NCI-H128 (cell line): Measurements from ENCODE around the gene GPR68.
"Not testable (repeated sequence)": the region's sequence is repeated elsewhere in the genome, so short reads cannot be mapped to it uniquely, and the experiment has no call there.

Source experiments
- DNase-seq: peaks from one replicate; lab custom pipeline; 2025; ENCODE audit not compliant: unreplicated experiment; lab: John Stamatoyannopoulos, UW

GPR68 gene

GRCh38 chr14:91254461-91254860 is 10.0 kb upstream of the GPR68 start:
- DNase-seq, result no peak

DNA sequence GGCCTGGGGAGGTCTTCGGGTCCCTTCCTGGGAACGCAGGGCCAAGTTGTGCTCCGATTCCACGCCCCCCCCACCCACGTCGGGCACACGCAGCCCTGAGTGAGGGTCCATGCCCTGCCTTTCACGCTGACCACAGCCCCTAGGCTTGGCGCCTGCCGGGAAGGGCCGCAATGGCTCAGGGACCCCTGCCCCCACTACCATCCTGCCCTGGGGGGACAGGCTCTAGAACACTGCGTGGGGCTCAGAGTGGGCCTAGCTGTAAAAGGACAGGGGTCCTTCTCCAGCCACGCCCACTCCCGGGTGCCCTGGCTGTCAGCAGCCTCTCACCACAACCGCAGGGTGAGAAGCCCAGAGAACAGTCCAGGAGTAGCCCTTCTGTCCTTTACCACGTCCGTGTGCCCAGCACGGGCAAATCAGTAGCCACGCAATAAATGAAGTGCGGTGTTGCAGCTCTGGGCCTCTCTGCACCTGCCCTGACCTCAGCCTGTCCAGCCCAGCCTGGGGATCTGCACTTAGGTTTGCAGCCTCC is 9.4 kb upstream of the GPR68 start:
- no peak for DNase-seq

- DNase-seq, result no peak
Observed at GRCh38 chr14:91252871-91253794, 8.6 kb upstream of the GPR68 start.

GRCh38 chr14:91250912-91251311 is 6.4 kb upstream of the GPR68 start:
- no peak for DNase-seq

DNA sequence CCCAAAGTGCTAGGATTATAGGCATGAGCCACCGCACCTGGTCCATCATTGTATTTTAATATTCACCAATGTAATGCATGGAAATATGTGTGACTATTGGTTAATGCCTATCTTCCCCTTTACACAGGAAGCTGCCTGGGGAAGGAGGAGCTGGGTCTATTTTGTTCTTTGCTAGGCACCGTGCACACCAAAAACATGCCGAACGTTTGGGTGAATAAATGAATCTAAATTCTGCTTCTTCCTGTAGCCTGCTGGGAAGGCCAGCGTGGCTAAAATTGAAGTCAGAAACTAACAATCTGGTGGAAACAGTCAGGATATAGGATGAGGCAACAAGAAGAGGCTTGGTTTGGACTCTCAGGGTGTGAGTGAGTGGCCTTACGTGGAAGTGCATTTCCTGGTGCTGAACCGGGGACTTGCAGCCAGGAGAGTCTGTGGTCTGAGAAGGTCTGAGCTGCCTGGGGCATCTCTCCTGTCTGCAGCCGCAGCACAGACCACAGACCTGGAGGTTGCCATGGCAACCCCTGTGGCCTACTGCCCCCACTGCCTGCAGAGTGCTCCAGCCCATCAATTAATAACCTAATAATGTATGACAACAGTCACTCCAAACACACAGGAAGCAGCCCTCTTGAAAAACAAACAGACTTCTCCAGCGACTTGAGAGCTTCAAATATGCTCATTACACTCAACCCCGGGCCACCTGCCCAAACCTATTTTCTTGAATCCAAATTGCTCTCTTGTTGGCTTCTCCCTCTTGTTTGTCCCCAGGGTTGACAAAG is 5.5 kb upstream of the GPR68 start:
- peak; percentile 84 for DNase-seq

DNA sequence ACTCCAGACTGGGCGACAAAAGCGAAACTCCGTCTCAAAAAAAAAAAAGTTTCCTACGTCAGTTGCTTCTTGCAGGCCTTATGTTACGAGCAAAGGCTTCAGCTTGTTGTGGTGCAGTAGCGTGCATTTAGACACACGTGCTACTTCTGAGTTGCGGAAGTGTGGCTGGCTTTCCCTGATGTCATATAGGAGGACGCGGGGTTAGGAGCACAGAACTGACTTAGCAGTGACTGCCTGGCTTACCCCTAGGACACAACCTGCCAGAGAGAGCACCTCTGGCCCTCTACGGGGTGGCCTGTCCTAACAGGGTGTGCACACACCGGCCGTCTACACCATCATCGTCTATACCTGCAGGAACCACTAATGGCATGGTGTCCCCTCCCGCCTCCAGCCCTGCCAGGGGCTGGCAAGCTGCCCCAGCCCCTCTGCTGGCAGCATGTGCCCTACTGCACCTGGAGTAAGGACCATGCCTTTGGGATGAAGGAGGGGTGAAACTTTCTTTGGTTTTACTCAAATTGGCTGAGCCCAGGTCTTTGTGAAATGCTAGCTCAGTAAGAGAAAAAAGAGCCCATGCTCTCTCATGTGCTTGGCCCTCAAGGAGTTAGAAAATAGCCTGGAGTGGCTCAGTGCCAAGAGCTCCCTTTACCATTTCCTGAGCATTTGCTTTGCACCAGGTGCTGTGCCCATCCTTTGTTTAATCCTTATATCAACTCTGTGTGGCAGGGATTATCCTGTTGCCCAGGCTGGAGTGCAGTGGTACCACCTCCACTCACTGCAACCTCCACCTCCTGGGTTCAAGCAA is 1.7 kb upstream of the GPR68 start:
- no peak for DNase-seq

- DNase-seq, result not testable (repeated sequence)
Observed at GRCh38 chr14:91245616-91246015, 1.1 kb upstream of the GPR68 start.

GRCh38 chr14:91245029-91245428 is 525 bp upstream of the GPR68 start:
- no peak for DNase-seq

DNA sequence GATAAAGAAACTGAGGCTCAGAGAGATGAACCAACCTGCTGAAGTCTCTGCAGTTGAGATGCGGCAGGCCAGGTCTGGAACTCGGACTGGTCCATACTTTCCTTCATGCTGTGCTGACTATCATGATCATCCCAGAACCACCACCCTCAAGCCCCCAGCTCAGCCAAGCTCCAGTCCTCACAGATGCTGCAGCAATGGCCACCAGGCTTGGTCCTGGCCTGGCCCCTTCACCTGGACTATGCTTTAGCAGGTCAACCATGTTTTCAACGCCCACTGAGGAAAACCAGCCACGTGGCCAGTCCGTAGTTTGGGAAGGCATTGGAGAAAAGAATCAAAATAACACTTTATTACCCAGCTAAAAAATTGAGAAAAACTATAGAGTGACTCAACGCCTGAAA is 1.4 kb downstream of the GPR68 start:
- no peak for DNase-seq

DNA sequence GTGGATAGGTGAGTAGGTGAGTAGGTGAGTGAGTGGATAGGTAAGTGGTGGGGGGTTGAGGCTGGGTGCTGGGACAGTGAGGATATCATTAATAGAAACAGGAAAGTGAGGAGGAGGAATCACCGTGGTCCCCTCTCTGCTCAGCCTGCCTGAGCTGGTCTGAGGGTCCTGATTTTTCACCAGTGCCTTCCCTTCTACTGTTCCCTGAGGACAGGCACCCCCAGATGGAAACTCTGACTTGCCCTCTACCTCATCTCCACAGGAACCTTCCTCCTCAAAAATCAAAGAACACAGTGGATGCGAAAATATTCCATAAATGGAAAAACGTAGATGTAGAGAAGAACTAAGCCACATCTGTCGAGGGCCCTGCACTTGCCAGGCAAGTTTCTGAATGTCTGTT is 1.9 kb downstream of the GPR68 start:
- no peak for DNase-seq

DNA sequence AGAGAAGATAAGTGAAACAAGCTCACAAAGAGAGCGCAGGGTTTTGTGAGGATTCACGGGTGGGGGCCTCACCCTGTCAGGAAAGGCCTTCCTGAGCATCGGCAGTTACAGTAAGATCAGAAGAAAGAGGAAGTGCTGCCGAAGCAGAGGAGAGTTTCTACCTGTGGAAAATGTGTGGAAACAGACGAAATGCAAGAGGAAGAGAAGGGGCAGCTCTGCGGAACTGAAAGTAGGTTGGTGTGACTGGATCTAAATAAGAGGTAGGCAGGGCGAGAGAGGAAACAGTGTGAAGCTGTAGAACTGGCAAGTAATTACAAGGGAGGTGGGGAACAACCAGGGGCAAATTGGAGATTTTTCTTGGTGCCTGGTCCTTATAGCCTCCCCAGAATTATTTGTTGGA is 2.6 kb downstream of the GPR68 start:
- no peak for DNase-seq

GRCh38 chr14:91238661-91239060 is 5.8 kb downstream of the GPR68 start:
- no peak for DNase-seq

DNA sequence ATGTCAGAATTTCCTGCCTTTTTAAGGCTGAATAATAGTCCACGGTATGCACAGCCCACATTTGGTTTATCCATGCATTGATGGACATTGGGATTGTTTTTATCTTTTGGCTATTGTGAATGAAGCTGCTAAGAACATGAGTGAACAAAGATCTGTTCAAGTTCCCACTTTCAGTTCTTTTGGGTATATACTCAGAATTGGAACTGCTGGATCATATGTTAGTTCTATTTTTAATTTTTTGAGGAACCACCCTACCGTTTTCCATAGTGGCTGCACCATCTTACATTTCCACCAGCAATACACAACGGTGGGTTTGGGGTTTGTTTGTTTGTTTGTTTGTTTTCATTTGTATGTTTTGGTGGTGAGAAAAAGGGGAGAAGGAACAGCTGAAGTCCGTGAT is 6.4 kb downstream of the GPR68 start:
- DNase-seq, result no peak

DNA sequence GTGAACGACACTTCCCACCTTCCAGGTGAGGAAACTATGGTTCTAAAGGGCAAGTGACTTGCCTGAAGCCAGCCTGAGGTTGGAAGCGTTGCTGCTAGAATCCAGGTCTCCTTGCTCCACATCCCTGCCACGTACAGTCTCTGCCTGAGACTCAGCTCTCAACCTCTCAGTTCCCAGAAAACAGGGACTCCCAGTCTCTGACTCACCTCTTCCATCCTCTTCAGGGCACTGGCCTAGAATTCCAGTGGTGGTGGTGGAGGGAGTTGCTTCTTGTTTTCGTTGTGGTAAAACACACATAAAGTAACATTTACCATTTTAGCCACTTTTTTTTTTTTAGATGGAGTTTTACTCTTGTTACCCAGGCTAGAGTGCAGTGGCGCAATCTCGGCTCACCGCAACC is 7.3 kb downstream of the GPR68 start:
- no peak for DNase-seq

GRCh38 chr14:91235841-91236240 is 8.7 kb downstream of the GPR68 start:
- DNase-seq, result no peak

DNA sequence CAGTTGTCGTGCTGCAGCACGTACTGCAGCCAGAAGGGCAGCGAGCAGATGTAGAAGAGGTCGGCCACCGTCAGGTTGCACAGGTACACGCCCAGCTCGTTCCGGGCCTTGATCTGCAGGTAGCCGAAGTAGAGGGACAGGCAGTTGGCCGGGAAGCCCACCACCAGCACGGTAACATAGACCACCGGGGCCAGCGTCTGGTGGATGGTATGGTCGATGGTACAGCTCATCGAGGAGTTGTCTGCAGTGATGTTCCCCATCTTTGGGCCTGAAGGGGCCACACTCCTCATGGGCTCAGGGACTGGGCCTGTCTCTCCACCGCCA is 9.8 kb downstream of the GPR68 start:
- DNase-seq, result no peak

GRCh38 chr14:91233936-91234790 is 10.3 kb downstream of the GPR68 start:
- no peak for DNase-seq

- DNase-seq, result no peak
Observed at GRCh38 chr14:91232603-91233002, 11.9 kb downstream of the GPR68 start.

DNA sequence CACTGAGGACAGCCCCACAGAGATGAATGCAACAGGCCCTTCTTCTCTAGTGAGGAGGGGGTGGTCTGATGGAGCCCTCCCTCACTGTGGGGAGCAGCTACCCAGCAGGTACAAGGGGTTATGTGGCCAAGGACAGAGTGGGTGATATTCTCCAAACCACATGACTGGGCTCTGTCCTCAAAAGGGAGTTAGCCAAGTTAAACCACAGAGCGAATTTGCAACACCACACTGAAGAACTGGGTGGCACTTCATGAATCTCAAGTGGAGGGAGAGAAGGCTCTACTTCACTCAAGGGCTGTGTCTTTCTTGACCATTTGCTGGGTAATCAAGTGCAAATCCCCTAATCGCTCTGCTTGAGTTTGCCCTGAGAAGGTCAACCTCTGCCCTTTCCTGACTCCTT is 12.5 kb downstream of the GPR68 start:
- no peak for DNase-seq

DNA sequence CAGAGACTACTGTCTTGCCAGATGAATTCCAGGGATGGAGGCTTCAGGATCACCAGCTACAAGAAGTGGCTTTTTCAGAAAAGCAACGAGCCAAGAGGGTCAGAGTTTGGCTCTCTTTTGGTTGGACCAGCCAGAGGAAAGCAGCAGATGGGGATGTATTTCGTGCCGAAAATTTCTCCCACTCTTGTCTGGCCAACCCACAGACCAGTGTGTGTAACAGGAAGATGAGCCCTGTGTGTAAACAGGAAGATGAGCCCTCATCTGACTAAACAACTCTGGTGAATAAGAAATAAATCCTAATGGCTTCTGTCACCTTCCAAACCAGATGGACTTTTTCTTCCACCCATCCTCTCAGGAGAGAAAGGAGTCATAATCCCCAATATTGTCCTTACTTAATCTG is 13.1 kb downstream of the GPR68 start:
- no peak for DNase-seq
